ENCODE results near the gene STRIP1.

The STRIP1 gene

DNA sequence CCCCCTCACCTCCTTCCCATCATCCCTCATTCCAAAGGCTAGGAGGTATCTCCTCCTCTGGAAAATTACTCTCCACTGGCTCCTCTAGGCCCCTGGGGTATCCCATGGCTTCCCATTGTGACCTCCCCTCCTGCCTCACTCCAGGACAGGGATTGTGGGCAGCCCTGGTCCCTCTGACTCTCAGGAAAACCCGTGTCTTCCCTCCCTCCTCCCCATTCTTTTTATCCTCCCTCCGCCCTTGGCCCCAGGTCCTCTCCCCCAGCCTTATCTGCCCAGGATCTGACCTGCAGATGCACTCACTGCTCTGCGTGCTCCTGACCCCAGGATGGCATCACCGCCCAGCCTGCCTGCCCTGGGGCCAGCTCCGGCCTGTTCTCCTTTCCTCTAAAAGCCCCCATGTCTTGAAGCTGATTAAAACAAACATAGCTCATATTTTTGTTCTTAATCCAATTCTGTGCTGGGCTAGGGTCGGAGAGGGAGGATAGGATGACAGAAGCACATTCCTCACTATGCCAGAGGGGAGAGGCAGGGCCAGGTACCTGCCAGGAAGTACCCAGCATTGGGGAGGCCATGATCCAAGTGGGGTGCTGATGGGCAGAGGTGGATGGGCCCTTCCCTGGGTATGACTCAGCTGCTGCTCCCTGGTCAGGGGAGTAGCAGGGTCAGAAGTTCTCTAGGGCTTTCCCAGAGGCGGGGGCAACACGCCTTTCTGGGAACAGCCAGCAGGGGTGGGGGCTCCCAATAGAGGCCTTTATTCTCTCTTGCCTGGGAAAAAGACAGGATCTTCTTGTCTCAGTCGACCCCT lies 64.0 kb downstream of the STRIP1 start:
- FAIRE-seq: no peak

- no peak for FAIRE-seq
Observed at GRCh38 chr1:110100335-110100734, 65.9 kb downstream of the STRIP1 start.

DNA sequence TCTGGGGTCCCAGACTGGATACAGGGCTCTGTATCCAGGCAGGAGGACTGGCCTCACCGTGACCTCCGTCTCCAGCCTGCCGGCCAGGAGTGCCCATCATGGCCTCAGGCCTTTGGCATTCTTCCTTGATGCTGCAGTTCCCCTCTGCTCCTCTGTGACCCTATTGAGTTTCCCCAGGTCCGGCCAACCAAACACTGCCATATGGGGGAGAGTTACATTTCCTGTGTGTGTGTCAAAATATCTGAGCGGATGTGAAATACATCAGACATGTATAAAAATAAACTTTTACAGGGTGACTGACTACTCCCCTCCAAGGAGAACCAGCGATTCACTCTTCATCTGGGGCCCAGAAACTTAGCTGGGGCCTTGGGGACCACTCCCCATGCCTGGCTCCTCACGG lies 67.7 kb downstream of the STRIP1 start:
- no peak for FAIRE-seq

All from G401.6 (cell line).